Ovary (tissue), 3 donors: ENCODE measurements around the gene P2RY14.

Source experiments
- EP300 ChIP-seq: sonication (generic); formaldehyde crosslinking; IDR thresholded peaks from one replicate; pipeline ENCODE4 v1.6.1; 2017; ENCODE audit warnings: antibody characterized with exemption
- TF ChIP-seq, protein P1 (sequence below), 3 donors: fragments of 450-650 bp in 2 of 3; fragments of 200-600 bp in 1 of 3; IDR thresholded peaks; one replicate each; pipeline versions ENCODE4 v1.5.1 to v1.8.0; 2016 to 2022; ENCODE audit warnings: antibody characterized with exemption in 3 of 3, mild to moderate bottlenecking in 1 of 3
- donor health status: DM: no; HTN: no; CAD: no.

DNA sequence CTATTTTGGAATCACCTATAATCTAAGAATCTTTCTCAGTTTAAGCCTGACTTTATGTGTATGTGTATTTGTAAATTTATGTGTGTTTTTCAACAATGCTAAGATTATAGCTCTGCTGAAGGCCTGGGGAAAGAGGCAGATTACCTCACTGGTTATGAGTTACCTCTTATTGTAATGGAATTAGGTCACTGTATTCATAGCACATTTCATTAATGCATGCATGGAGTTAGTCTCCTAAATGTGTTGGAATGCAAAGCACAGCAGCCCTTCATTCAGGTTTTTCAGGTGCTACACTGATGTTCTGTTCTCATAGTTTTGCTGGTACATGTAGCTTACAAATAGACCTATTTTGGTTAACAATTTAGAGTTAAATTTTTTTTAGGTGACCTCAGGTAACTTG lies 28.8 kb upstream of the P2RY14 start:
- TF ChIP-seq, protein P1, sequence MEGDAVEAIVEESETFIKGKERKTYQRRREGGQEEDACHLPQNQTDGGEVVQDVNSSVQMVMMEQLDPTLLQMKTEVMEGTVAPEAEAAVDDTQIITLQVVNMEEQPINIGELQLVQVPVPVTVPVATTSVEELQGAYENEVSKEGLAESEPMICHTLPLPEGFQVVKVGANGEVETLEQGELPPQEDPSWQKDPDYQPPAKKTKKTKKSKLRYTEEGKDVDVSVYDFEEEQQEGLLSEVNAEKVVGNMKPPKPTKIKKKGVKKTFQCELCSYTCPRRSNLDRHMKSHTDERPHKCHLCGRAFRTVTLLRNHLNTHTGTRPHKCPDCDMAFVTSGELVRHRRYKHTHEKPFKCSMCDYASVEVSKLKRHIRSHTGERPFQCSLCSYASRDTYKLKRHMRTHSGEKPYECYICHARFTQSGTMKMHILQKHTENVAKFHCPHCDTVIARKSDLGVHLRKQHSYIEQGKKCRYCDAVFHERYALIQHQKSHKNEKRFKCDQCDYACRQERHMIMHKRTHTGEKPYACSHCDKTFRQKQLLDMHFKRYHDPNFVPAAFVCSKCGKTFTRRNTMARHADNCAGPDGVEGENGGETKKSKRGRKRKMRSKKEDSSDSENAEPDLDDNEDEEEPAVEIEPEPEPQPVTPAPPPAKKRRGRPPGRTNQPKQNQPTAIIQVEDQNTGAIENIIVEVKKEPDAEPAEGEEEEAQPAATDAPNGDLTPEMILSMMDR (IDR thresholded peaks at IDR 0.05): no peak
- no peak for TF ChIP-seq EP300
